SK-N-MC (cell line): Measurements from ENCODE around the gene KLHL6.
A peak's percentile ranks its signal among the peaks of the same experiment; 100 is the strongest.

Experiments
- EZH2 ChIP-seq: fragments of 200-600 bp; sonication (generic); IDR thresholded peaks from one replicate; pipeline ENCODE4 v1.6.1; 2017; ENCODE audit warnings: antibody characterized with exemption
- FOXP2 ChIP-seq: optimal IDR thresholded peaks from 2 replicates; pipeline ENCODE3; 2011; ENCODE audit warnings: mild to moderate bottlenecking, moderate library complexity; ENCODE audit not compliant: insufficient read depth; ENCODE audit errors: extremely low read length, control extremely low read depth
- POLR2AphosphoS5 ChIP-seq: IDR thresholded peaks from 2 replicates; pipeline ENCODE4 v1.6.1; 2012; ENCODE audit warnings: mild to moderate bottlenecking, low read depth, low read length, borderline replicate concordance

DNA sequence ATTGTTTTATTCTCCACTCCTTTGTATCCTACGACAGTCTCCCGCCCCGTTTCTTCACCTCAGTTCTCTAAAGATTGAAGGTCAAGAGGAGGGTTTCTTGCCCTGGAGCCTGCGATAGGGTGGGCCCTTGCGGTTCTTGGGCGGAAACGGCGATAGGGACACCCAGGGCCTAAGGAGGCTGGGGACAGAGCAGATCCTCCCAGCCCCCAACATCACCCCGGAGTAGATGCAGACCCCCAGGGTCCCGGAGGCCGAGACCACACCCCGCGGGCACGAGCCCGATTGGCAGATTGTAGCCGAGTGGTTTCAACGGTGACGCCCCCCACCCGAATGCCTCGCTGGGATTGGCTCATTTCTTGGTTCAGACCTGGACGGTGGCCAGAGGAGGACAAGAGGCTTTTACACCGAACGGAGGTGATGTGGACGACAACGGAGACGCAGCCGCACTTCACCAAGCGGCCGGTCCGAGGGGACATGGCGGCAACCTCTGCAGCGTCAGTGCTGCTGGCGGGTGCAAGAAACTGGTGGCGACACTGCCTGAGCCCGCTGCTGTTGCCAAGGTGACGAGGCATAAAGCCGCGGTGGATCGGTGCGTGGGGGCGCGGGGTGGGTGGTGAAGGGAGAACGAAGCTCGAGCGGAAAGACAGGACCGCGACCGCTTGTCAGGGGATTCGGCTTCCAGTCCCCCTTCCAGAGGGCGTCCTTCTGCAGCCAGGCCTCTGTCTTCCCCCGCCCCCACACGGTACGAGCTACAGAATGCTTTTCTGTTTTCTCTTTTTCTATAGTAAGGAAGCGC is 108.1 kb downstream of the KLHL6 start:
- TF ChIP-seq POLR2AphosphoS5 (peak; percentile 69), EZH2 (no peak), FOXP2 (no peak)
